Activated CD8-positive, alpha-beta T cell treated with anti-CD3 and anti-CD28 coated beads, Interleukin-2, amount 10 ng/mL, durations not matched to agents 7 days and 5 days (primary cell): ENCODE results near the gene CHCHD6. TPM values are rescaled to one million over a fixed set of nuclear protein-coding genes. Genes with fewer than 3 reads are reported as not detected.

ENCODE experiments used
- ATAC-seq: fragments of 150-1000 bp; cut with Tn5 transposase; one replicate; pipeline ENCODE4 v1.10.0; 2021; ENCODE audit warnings: moderate library complexity
- CTCF ChIA-PET: fragments of 350-600 bp; sonication (Branson Sonifier 250); formaldehyde crosslinking; loops from one replicate; lab custom pipeline; 2021; ENCODE audit warnings: antibody characterized with exemption; lab: Charles Lee
- POLR2A ChIA-PET: fragments of 350-600 bp; sonication (Branson Sonifier 250); formaldehyde crosslinking; loops from one replicate; lab custom pipeline; 2021; ENCODE audit warnings: antibody characterized with exemption; lab: Charles Lee
- DNase-seq: peaks from one replicate; pipeline ENCODE4 v3.0.0-alpha.2; 2020
- H3K27ac Mint-ChIP-seq: one replicate; pipeline ENCODE4 v1.8.0; 2021; ENCODE audit warnings: mild to moderate bottlenecking, mixed read lengths
- H3K27me3 Mint-ChIP-seq: one replicate; pipeline ENCODE4 v1.8.0; 2021; ENCODE audit warnings: low read depth, mixed read lengths
- H3K36me3 Mint-ChIP-seq: one replicate; pipeline ENCODE4 v1.8.0; 2021; ENCODE audit warnings: low read depth, mixed read lengths
- H3K4me1 Mint-ChIP-seq: one replicate; pipeline ENCODE4 v1.8.0; 2021; ENCODE audit warnings: low read depth, mixed read lengths
- H3K4me3 Mint-ChIP-seq: one replicate; pipeline ENCODE4 v1.8.0; 2021; ENCODE audit warnings: mild to moderate bottlenecking, mixed read lengths
- H3K9me3 Mint-ChIP-seq: one replicate; pipeline ENCODE4 v1.8.0; 2022; ENCODE audit warnings: mixed read lengths; ENCODE audit not compliant: insufficient read depth
- total RNA-seq, 2 experiments: library from RNA; stranded (reverse); gene quantifications; one replicate each; pipeline ENCODE4 v1.2.3, GENCODE V29; 2021

CHCHD6 gene
- total RNA-seq, 2 experiments from 2014 or later, result 5.1 to 6.2 TPM

- Mint-ChIP-seq H3K36me3 (no peaks in the 10 kb centered on the region), H3K4me3 (no peak overlapping the region), H3K4me1 (peaks cover 2% of the 10 kb centered on the region), H3K27me3 (no peaks in the 10 kb centered on the region), H3K27ac (no peak overlapping the region), H3K9me3 (no peaks in the 10 kb centered on the region)
- no peak for DNase-seq
- ChIA-PET CTCF (no interaction called here), POLR2A (no interaction called here)
- ATAC-seq, result no peak
Measured at GRCh38 chr3:127003601-127004280, 299.7 kb downstream of the CHCHD6 start.

- Mint-ChIP-seq H3K9me3 (no peaks in the 10 kb centered on the region), H3K27me3 (no peaks in the 10 kb centered on the region), H3K4me1 (peaks cover 2% of the 10 kb centered on the region), H3K36me3 (no peaks in the 10 kb centered on the region), H3K4me3 (no peak overlapping the region), H3K27ac (no peak overlapping the region)
- no peak for ATAC-seq
- ChIA-PET POLR2A (no interaction called here), CTCF (no interaction called here)
- no peak for DNase-seq
Measured at GRCh38 chr3:127004641-127005397, 300.8 kb downstream of the CHCHD6 start.

- no peak overlapping the region for H3K27ac Mint-ChIP-seq
- H3K36me3 Mint-ChIP-seq, result no peaks in the 10 kb centered on the region
- DNase-seq, result no peak
- H3K9me3 Mint-ChIP-seq, result no peaks in the 10 kb centered on the region
- ChIA-PET CTCF (no interaction called here), POLR2A (no interaction called here)
- ATAC-seq, result no peak
- peaks cover 2% of the 10 kb centered on the region for H3K4me1 Mint-ChIP-seq
- no peak overlapping the region for H3K4me3 Mint-ChIP-seq
- no peaks in the 10 kb centered on the region for H3K27me3 Mint-ChIP-seq
Measured at GRCh38 chr3:127005864-127006500, 301.9 kb downstream of the CHCHD6 start.

GRCh38 chr3:127006781-127007436, 302.9 kb downstream of the CHCHD6 start:
- Mint-ChIP-seq H3K27me3 (no peaks in the 10 kb centered on the region), H3K4me3 (no peak overlapping the region), H3K36me3 (no peaks in the 10 kb centered on the region), H3K4me1 (peaks cover 2% of the 10 kb centered on the region), H3K27ac (no peak overlapping the region), H3K9me3 (no peaks in the 10 kb centered on the region)
- ChIA-PET POLR2A (no interaction called here), CTCF (no interaction called here)
- ATAC-seq (no peak), DNase-seq (no peak)

- POLR2A ChIA-PET, result no interaction called here
- CTCF ChIA-PET, result no interaction called here
- H3K4me1 Mint-ChIP-seq, result no peaks in the 10 kb centered on the region
- ATAC-seq (no peak), DNase-seq (no peak)
- H3K9me3 Mint-ChIP-seq, result no peaks in the 10 kb centered on the region
- no peaks in the 10 kb centered on the region for H3K36me3 Mint-ChIP-seq
- no peak overlapping the region for H3K4me3 Mint-ChIP-seq
- no peaks in the 10 kb centered on the region for H3K27me3 Mint-ChIP-seq
- no peak overlapping the region for H3K27ac Mint-ChIP-seq
Measured at GRCh38 chr3:127008236-127008635, 304.2 kb downstream of the CHCHD6 start.

- ChIA-PET CTCF (no interaction called here), POLR2A (no interaction called here)
- Mint-ChIP-seq H3K4me3 (no peak overlapping the region), H3K4me1 (peaks cover 3% of the 10 kb centered on the region), H3K36me3 (no peaks in the 10 kb centered on the region), H3K27ac (no peak overlapping the region), H3K9me3 (no peaks in the 10 kb centered on the region), H3K27me3 (no peaks in the 10 kb centered on the region)
- ATAC-seq, result no peak
- DNase-seq, result no peak
Measured at GRCh38 chr3:127009531-127009930, 305.5 kb downstream of the CHCHD6 start.

Other genes starting within 250 kb of the CHCHD6 start
- 10 to 100 TPM; 26.6 to 27.3 TPM for gene ZXDC, start 228.3 kb upstream of the CHCHD6 start, total RNA-seq
- under 1 TPM in 1 of 2 experiments, not detected in 1; 0.13 TPM for gene UROC1, start 186.5 kb upstream of the CHCHD6 start, total RNA-seq
- not detected for gene CHST13, start 180.1 kb upstream of the CHCHD6 start, total RNA-seq
- not detected for gene C3orf22, start 145.3 kb upstream of the CHCHD6 start, total RNA-seq
- 1 to 10 TPM; 1.0 to 1.3 TPM for gene TXNRD3, start 49.1 kb upstream of the CHCHD6 start, total RNA-seq